GM19239 (cell line): ENCODE measurements around the gene PPP6R1.

Experiments used
- DNase-seq: peaks from one replicate; pipeline ENCODE4 v3.0.0; 2011; ENCODE audit warnings: low spot score; ENCODE audit not compliant: insufficient read length
- FAIRE-seq: peaks from 2 replicates; lab custom pipeline; 2011; peaks lifted over from hg19 to GRCh38; lab: Jason Lieb, UNC

Gene PPP6R1

DNA sequence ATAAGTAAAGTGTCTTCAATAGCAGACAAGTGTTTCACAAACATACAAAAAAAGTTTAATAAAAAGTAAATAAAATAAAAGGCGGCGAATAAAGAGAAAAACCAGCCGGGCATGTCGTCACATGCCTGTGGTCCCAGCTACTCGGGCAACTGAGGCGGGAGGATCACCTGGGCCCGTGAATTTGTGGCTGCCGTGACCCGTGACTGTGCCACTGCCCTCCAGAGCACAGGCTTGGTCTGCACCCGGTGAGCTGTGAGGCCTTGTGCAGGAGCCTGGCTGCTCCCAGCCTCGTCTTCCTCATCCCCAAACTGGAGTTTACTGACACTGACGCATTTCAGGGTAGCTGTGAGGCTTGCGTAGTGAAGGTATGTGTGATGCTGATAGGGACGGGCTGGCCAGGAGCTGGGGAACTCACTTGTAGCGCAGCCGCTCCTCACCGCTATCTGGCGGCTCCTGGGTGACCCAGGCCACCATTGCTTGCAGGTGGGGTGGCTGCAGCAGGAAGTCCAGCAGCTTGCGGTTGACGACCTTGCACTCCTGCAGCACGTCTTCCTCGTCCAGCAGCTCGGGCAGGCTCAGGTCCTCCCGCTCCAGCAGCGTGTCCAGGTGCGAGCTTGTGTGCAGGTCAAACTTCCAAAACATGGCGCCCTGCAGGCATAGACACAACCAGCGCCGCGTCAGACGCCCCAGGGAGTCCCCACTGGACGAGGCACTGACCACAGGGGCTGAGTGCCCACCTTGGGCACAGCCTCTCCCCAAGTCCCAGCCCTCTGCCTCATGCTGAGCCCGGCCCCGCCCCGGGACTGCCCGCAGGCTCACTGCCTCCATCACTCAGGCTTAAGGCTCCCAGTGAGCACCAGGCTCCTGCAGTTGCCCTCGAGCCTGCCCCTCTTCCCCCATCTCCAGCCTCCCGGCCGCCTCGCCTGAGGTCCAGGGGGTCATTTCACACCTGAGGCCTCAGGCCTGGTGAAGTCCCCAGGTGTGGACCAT, 12.1 kb downstream of the PPP6R1 start:
- FAIRE-seq (no peak), DNase-seq (no peak)

GRCh38 chr19:55245236-55245904, 13.4 kb downstream of the PPP6R1 start:
- no peak for FAIRE-seq
- DNase-seq: no peak

DNA sequence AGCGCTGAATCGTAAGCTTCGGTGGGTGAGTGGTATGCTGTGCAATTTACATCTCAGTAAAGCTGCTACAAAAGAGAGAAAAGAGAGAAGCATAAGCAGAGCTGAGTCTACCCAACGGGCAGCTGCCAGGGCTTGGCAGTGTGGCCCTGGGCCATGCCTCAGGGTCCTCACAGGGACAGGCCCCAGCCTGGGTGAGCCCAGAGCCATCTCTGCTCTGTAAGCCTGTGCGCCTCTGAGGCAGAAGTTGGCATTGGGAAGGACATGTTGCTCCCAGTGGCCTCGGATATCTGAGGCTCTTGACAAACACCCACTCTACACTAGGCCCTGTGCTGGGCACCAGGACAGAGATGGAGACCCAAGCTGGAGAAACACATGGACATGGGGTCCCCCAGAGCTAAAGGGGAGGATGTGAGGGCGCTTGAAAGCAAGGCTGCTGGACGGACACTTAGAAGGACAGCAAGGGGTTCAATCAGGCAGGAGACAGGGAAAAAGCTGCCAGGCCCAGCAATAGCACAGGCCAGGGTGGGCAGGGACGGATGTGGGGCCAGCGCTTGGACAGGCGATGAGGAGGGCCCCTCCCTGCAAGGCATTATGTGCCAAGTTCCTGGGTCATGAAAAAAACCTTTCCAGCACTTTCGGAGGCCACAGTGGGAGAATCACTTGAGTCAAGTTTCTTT, 14.7 kb downstream of the PPP6R1 start:
- no peak for FAIRE-seq
- DNase-seq: no peak

DNA sequence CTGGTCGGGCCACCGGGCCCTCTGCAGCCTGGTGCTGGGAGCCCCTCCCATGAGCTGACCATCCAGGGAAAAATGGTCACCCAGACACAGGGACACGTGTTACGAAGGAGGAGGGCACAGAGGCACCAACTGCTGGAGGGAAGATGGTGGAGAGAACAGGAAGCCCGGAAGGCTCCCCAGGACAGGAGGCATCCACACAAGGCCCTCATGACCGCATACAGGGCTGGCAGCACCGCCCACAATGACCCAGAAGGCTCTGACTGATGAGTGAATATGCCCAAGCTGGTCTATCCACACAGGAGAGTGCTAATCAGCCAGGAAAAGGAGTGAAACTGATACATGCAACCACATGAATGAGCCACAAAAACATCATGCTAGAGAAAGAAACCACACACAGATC, 16.3 kb downstream of the PPP6R1 start:
- FAIRE-seq (no peak), DNase-seq (no peak)

GRCh38 chr19:55241935-55242464, 16.8 kb downstream of the PPP6R1 start:
- DNase-seq (no peak), FAIRE-seq (no peak)

- no peak for FAIRE-seq
- no peak for DNase-seq
These were observed 17.5 kb downstream of the PPP6R1 start for GRCh38 chr19:55241143-55241934.

GRCh38 chr19:55240713-55241020, 18.1 kb downstream of the PPP6R1 start:
- no peak for FAIRE-seq
- DNase-seq: no peak

- FAIRE-seq: no peak
These were observed 19.8 kb downstream of the PPP6R1 start for GRCh38 chr19:55239004-55239403.

DNA sequence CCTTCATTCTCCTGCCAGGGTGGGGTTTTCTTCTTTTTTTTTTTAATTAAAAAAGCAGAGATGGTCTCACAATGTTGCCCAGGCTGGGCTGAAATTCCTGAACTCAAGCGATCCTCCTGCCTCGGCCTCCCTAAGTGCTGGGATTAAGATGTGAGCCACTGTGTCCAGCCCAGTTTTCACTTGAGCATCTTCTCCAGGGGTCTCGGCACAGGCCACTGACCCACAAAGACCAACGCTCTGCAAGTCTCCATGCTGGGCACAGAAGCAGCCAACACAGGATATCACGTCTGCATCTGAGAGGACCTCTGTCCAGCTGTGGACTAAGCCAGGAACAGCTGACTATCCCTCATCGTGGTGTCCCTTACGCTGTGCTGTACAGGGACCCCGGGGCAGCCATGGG, 20.8 kb downstream of the PPP6R1 start:
- FAIRE-seq: no peak

More at GRCh38 chr19:55239004-55239403, 19.8 kb downstream of the PPP6R1 start:
- DNase-seq: no peak

DNA sequence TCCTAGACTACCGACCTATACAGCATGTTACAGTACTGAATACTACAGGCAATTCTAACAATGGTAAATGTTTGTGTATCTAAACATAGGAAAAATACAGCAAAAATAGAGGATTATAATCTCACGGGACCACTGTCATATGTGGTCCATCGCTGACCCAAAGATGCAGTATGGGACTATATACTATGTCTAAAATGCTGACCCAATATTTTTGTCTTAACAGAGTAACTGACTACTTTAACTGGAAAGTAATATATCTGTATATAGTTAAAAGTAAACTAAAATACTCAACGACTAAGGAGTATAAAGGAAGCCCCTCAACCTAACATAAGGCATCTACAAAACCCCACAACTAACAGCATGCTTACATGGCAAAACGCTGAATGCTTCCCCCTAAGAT, 25.8 kb downstream of the PPP6R1 start:
- DNase-seq (no peak), FAIRE-seq (no peak)

More for the DNA sequence above, 20.8 kb downstream of the PPP6R1 start:
- DNase-seq: no peak

- FAIRE-seq (no peak), DNase-seq (no peak)
These were observed 26.6 kb downstream of the PPP6R1 start for GRCh38 chr19:55232286-55232602.

DNA sequence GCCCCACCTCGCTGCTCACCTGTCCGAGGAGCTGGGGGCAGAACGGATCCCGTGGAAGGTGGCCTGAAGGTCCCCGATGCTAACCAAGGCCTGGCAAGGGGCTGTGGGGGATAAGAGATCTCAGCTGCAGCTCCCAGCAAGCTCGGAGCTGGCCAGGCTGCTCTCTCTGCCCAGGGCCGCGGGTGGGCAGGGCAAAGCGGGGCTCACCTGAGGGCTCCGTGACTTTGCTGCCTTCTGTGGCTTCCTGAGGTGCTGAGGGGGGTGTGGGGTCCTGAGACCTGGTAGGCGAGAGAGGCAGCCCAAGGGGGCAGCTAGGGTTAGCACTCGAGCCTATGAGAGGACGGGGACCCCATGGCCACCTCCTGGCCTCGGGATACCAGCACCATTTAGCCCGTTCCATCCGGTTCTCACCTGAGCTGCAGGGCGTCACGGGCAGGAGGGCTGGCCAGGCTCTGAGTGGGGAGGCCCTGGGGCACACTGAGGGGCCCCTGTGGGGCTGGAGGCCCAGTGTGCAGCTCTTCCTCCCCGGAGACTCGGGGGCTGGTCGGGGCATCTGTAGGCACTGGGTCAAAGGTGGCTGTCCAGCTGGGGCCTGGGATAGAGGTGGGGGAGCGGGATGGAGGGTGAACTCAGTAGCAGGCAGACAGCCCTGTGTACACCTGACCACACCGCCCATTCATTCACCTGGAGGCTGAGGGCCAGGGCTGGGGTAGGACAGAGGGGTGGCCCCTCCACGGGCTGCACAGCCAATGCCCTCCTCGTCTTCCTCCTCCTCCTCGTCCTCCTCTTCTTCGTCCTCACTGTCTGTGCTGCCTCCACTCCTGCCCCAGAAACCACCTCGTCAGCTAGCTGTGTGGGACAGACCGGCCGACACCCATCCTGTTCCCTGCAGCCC, 27.2 kb downstream of the PPP6R1 start:
- FAIRE-seq: no peak
- DNase-seq: no peak

DNA sequence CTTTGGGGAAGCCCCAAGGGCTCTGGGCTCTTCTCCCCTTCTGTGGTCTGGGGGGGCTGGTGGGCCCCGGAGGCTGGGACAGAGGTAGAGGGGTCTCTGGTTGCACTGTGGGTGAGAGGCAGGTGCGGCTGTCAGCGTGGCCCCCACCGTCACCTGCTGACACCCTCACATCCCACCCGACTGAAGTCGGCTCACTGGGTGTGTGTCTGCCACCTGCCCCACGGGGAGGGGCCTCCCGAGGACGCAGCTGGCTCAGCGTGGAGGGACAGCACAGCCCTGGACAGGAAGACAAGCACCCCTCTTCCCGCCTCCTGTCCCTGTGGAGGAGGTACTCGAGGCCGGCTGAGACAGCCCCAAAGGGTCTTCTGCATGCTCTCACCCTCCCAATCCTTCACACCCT, 28.0 kb downstream of the PPP6R1 start:
- FAIRE-seq (no peak), DNase-seq (no peak)

GRCh38 chr19:55230329-55230728, 28.5 kb downstream of the PPP6R1 start:
- FAIRE-seq: no peak

GRCh38 chr19:55229789-55230182, 29.0 kb downstream of the PPP6R1 start:
- FAIRE-seq: no peak

More at GRCh38 chr19:55230329-55230728, 28.5 kb downstream of the PPP6R1 start:
- no peak for DNase-seq

DNA sequence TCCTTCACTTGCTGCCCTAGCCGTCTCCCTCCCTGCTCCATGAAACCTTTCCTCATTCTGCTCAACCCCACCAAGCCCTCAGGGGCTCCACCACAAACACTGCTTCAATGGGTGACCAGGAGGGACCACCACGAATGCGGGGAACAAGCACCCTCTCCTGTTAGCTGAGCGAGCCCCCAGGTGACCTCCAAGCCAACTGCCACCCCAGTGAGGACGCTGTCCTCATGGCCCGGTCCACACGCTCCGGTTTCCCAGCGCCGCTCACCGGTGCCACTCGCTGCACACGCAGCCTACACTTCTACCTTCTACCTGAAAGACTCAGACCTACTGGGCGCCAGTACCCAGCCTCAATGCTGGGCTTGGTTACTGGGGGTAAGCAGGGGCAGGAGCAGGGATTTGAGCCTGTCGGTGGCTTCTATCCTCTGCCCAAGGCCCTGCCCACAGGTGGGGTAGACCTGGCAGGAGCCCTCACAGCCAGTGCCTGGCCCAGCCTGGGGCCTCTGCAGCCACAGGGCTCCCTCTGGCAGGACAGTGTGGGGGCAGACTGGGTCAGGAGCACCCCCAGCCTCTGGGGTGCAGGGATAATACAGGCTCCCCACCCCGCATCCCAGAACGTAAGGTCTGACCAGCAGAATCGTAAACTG, 29.6 kb downstream of the PPP6R1 start:
- DNase-seq: no peak
- no peak for FAIRE-seq

More at GRCh38 chr19:55229789-55230182, 29.0 kb downstream of the PPP6R1 start:
- no peak for DNase-seq

DNA sequence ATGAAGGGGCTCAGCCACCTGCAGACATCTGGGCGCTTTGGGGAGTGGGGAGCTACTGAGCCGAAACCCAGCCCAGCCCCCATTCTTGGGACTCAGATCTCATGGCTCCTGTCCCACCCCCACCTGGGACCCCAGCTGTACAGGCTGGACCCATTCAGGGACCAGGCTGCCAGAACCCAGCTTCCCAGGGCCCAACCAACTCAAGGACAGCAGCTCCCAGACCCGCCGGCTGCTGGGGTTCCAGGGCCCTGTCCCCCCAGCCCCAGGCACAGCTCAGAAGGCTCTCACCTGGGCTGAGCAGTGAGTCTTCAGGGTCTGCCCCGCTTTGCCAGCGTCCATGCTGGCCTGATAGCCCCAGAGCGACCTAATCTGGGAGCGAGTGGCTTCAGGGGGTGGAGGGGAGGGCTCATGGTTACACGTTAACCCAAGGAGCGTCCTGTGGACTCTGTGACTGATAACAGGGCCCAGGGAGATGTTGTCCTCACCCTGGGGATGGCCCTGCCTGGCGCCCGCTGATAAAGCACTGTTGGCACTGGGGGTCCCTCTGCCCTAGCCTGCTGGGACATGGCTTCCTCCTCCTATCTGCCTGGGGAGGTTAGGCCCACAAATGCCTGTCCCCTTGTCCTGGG, 30.3 kb downstream of the PPP6R1 start, which contains the start of gene TMEM86B:
Gene TMEM86B, minus strand, starts transcription at position 361 of the 629 bp plus-strand sequence. Its CDS starts 22 bp downstream, at position 339.
- no peak for DNase-seq
- FAIRE-seq: no peak

DNA sequence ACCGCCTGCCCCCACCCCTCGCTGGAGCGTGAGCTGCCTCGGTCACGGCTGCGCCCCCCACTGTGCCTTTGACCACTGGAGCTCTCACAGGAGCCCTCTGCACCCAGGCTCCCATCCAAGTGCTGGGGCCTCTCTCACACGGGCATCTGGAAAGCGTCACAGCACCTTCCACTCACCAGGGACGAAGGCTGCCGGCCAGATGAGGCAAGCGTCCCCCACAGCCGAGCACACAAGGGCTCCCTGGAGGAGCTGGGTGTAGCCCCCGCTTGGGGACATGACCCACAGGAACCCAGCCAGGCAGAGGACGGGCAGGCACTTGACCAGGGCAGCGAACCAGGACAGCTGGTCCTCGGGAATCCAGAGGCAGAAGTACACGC, 30.8 kb downstream of the PPP6R1 start:
- DNase-seq (no peak), FAIRE-seq (no peak)
